Measurements from ENCODE around the gene GPRASP1.
"Not testable (repeated sequence)": the region's sequence is repeated elsewhere in the genome, so short reads cannot be mapped to it uniquely, and the experiment has no call there.

GPRASP1 gene

GRCh38 chrX:102651242-102652011, at the start of gene GPRASP1:
Gene GPRASP1, plus strand, starts transcription at chrX:102651483. Its CDS starts 2,431 bp downstream, at chrX:102653914.
- DNase-seq (ENCODE audit: low read depth, low spot score), result peak; percentile 6

GRCh38 chrX:102604327-102604726, 47.0 kb upstream of the GPRASP1 start:
- DNase-seq (ENCODE audit: low read depth, low spot score), result no peak

GRCh38 chrX:102606115-102606514, 45.2 kb upstream of the GPRASP1 start:
- DNase-seq (ENCODE audit: low read depth, low spot score), result no peak

- DNase-seq (ENCODE audit: low read depth, low spot score), result no peak
Measured at GRCh38 chrX:102610905-102611304, 40.4 kb upstream of the GPRASP1 start.

- no peak for DNase-seq (ENCODE audit: low read depth, low spot score)
Measured at GRCh38 chrX:102624105-102624504, 27.2 kb upstream of the GPRASP1 start.

GRCh38 chrX:102627640-102628039, 23.6 kb upstream of the GPRASP1 start:
- no peak for DNase-seq (ENCODE audit: low read depth, low spot score)

GRCh38 chrX:102637561-102637960, 13.7 kb upstream of the GPRASP1 start:
- no peak for DNase-seq (ENCODE audit: low read depth, low spot score)

GRCh38 chrX:102650903-102651241, 411 bp upstream of the GPRASP1 start:
- DNase-seq (ENCODE audit: low read depth, low spot score), result no peak

GRCh38 chrX:102652031-102652688, 877 bp downstream of the GPRASP1 start:
- DNase-seq (ENCODE audit: low read depth, low spot score), result no peak

GRCh38 chrX:102654696-102655095, 3.4 kb downstream of the GPRASP1 start:
- DNase-seq (ENCODE audit: low read depth, low spot score), result no peak

- DNase-seq (ENCODE audit: low read depth, low spot score), result no peak
Measured at GRCh38 chrX:102658556-102658955, 7.3 kb downstream of the GPRASP1 start.

GRCh38 chrX:102659790-102660757, 8.8 kb downstream of the GPRASP1 start:
- peak; percentile 27 for DNase-seq (ENCODE audit: low read depth, low spot score)

GRCh38 chrX:102663820-102664219, 12.5 kb downstream of the GPRASP1 start:
- not testable (repeated sequence) for DNase-seq (ENCODE audit: low read depth, low spot score)

GRCh38 chrX:102667034-102667433, 15.8 kb downstream of the GPRASP1 start:
- DNase-seq (ENCODE audit: low read depth, low spot score), result not testable (repeated sequence)

GRCh38 chrX:102669526-102669925, 18.2 kb downstream of the GPRASP1 start:
- no peak for DNase-seq (ENCODE audit: low read depth, low spot score)

GRCh38 chrX:102672856-102673255, 21.6 kb downstream of the GPRASP1 start:
- no peak for DNase-seq (ENCODE audit: low read depth, low spot score)

- DNase-seq (ENCODE audit: low read depth, low spot score), result not testable (repeated sequence)
Measured at GRCh38 chrX:102677479-102677878, 26.2 kb downstream of the GPRASP1 start.

GRCh38 chrX:102684772-102685520, 33.7 kb downstream of the GPRASP1 start:
- no peak for DNase-seq (ENCODE audit: low read depth, low spot score)

GRCh38 chrX:102694749-102695148, 43.5 kb downstream of the GPRASP1 start:
- DNase-seq (ENCODE audit: low read depth, low spot score), result no peak

- DNase-seq (ENCODE audit: low read depth, low spot score), result no peak
Measured at GRCh38 chrX:102696306-102696705, 45.0 kb downstream of the GPRASP1 start.

- DNase-seq (ENCODE audit: low read depth, low spot score), result no peak
Measured at GRCh38 chrX:102697494-102697893, 46.2 kb downstream of the GPRASP1 start.

Measured in brain pericyte (primary cell).